Activated T-cell treated with anti-CD3 and anti-CD28 coated beads, Interleukin-2, amount 50 U/mL, for 1 hour (primary cell): ENCODE data around the gene KNCN.
A peak's percentile ranks its signal among the peaks of the same experiment; 100 is the strongest.

Source experiments
- DNase-seq: peaks from one replicate; pipeline ENCODE4 v3.0.0-alpha.2; 2020

The KNCN gene

DNA sequence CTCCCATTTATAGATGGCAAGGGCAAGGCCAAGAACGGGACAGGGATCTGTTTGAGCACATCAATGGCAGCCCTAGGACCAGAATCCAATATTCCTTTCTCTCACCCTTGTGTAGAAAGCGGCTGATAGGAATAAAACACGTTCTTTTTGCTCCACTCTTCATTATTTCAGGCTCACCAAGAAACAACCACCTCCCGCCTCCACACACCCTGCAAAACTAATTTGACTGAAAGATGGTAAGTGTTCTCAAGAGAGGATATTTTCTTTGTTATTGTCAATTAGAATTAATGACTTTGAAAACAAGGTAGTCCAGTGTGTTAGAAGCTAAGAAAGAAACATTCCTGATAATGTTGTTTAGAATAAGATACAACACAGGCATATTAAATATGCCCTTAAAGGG is 11.9 kb upstream of the KNCN start:
- no peak for DNase-seq

DNA sequence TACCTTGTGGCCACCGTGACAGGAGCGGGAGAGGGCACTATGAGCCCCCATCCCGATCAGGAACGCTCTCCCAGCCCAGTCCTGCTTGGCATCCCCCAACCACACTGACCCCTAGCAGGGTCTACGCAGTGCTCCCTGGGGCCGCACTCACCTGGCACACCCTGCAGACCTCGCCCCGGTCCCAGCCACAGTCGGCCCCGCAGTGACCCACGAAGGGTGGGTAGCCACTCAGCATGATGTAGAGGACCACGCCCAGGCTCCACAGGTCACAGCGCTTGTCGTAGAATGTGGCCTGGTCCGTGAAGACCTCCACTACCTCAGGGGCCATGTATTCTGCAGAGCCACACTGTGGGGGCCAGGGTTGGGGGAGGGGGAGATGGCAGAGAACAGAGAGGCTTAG is 11.1 kb upstream of the KNCN start:
- no peak for DNase-seq

GRCh38 chr1:46558966-46559365 is 7.5 kb upstream of the KNCN start:
- DNase-seq = no peak

- DNase-seq = no peak
Measured at GRCh38 chr1:46558141-46558963, 6.9 kb upstream of the KNCN start.

DNA sequence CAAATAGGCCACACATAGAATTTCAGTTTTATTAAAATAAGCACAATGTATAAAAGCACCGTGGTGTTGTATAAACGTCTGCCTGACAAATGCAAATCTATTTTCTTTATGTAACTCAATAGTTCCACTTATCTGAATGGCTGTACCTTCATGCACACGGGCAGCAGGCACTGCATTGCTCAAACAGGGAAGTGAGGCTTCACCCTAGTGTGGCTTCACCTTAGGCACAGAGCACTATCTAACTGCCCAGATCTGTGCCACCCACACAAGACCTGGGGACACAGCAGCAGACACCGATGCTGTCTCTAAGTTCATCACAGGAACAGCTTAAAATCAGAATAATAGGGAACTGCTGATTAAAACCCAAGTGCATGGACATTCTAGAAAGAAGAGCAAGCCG is 6.0 kb upstream of the KNCN start:
- DNase-seq = no peak

DNA sequence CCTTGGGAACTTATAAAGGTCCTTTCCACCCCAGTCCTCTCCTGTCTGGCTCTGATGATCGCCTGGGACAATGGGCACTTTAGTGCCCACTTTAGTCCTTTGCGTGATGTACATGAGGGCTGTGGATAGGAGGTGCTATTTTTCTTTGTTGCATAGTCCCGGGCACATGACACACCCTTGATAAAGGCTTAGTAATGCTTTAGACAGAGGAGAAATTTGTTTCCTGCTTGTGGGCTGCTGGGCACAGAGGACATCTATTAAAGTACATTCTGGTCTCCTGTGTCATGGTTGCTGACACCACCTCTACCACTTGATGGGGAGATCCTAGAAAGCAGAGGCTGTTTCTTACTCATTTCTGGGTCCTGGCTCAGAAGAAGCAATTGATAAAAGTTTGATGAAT is 5.4 kb upstream of the KNCN start:
- no peak for DNase-seq

DNA sequence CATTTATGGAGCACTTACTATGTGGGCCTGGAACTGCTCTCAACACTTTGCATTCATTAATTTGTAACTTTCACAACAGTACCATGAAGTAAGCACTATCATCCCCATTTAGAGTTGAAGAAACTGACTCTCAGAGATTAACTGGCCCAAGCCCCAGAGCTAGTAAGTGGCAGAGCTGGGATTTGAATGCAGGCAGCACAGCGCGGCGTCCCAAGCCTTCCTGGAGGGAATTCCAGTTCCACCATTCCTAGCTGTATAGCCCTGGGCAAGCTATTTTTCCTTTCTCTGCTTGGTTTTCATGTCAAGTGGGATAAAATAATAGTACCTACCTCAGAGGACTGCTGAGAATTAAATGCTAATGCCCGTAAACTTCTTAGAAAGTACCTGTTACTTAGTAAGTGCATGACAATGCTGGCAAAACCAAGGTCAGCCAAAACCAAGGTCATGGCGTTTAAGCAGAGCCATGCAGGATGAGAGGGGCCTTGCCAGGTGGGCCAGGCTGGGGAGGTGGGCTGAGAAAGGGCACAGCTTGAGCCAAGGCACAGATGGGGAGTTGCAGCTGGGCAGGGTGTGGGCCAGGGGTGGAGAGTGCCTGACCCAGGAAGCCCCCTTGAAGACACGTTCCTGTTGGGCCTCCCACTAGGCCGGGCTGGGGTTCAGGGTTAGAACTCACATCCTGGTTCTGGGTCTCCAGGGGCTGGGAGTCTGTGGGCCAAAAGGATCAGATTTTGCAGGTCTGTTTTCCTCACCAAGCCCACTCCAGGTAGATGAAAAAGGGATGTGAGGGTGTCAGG is 4.6 kb upstream of the KNCN start:
- no peak for DNase-seq

DNA sequence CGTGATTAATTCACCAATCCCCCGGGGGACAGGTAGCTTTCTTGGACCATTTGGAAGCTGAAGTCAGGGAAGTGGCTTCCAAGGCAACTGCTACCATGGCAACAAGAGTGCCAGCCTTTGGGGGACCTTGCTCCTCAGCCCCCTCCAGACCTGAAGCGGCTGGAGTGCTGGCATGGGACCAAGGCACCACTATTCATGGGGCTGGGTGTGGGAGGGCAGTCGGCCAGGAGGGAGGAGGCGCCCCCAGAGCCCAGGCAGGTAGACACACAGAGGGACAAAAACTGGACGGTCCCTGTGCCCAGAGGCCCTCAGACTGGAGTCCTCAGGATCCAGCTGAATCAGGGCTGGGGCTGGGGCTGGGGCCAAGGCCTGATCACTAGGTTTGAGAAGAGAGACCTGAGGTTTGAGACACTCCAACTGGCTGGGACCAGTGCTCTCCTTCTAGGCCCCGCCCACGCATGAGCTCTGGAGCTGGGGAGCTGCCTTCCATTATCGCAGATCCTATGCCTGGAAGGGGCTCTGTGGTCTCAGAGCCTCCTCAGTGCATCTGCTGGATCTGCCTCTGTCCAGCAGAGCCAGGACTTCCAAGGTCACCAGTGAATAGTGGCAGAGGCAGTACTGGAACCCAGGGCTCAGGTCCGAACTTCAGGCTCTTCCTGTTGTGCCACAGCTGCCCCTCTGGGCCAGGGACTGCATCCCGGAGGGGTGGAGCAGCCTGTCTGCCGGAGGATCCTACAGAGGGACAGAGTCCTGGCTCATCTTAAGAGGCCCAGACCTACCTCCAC is 3.3 kb upstream of the KNCN start:
- DNase-seq = no peak

GRCh38 chr1:46554236-46554596 is 2.8 kb upstream of the KNCN start:
- no peak for DNase-seq

GRCh38 chr1:46553506-46553905 is 2.1 kb upstream of the KNCN start:
- no peak for DNase-seq

- DNase-seq = no peak
Measured at GRCh38 chr1:46552357-46553237, 1.1 kb upstream of the KNCN start.

- DNase-seq = no peak
Measured at GRCh38 chr1:46550751-46551231, 656 bp downstream of the KNCN start.

DNA sequence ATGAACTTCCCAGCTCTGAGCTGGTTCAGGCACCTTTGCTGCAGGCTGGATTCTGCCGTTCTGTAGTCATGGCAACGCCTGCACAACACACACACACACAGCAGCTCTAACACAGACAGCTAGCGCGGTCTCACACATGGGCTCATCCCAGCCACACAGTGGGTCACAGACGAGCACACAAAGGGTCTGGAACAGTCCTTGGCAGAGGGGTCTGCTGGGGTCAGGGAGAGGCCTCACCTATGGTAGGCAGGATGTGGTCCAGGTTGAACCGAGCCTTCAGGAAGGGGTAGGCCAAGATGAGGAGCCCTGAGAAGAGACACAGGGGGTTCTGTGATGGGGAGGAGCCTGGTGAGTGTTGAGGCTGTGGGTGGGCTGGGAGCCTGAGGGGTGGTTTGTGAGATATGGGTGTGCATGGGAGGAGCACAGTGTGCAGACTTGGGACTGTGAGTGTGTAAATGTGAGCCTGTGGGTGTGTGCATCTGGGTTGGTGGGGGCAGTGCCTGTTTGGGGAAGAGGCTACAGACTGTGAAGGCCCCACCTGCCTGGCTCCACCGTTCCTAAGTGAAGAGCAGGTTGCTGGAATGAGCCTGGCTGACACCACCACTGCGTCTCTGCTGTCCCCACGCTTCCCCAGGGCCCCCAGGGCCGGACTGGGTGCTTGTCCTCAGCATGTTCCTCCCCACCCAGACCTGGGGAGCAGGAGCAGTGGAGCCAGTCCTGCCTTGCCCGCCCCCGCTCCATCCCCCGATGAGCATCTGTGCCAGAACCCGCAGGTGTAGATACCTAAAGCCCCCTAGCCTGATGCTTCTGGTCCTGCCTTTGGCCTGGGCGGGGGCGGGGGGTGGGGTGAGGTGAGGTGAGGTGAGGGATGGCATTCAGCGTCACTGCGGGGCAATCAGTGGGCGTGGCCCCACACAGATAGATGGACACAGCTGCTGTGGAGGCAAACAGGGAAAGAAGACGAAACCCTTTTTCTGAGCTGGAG is 1.5 kb downstream of the KNCN start:
- peak; percentile 56 for DNase-seq

DNA sequence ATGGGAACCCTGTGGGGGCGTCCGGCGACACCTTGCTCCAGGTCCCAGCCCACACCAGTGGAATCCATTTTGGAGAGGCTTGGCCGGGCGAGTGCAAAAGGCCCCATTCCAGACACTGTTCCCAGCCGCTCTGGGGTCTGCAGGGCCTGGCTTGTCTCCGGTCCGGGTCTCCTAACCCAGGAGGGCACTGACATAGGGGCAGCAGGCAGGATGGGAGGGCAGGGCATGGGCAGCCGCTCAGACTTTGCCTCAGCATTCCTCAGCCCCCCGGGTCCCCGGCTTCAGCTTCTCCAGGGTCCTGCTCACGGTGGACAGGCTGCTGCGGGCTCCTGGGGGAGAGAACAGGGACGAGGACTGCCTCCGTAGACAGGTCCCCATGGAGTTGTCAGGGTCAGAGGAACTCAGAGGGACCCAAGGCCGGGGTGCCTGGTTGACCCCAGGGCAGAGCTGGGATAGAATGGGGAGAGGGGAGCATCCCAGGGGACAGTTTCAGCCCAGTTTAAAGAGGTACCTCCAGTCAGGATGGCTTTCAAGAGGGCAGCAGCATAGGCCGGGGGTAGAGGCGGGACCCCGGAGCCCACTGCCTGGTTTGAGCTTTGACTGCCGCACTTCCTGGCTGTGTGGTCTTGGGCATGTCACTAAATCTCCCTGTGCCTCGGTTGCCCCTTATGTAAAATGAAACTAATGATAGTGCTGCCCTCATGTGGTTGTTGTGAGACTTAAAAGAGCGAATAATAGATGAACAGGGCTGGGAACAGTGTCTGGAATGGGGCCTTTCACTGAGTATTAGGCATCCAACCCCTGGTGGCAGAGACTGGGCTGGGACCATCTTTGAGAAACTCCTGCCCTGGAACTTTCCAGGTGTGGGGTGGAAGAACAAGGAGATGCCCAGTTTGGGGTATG is 3.7 kb downstream of the KNCN start:
- DNase-seq = no peak

DNA sequence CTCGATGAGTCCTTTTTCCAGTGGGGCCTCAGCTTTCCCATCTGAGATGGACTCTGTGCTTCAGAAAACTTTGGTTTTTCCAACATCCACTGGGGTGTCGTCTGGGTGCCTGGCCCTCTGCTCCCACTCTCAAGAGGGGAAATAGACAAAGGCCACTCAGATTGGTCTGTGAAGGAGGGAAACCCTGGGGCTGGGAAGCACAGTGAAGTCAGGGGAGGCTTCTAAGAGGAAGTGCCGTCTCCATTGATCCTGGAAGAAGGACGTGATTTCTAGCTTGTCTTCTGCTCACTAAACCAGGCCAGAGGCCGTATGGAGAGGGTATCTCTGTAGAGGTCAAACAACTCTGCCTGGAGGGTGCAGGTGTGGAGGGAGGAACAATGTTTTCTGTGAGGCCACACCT is 5.2 kb downstream of the KNCN start:
- DNase-seq = no peak

- no peak for DNase-seq
Measured at GRCh38 chr1:46545784-46546183, 5.7 kb downstream of the KNCN start.

- no peak for DNase-seq
Measured at GRCh38 chr1:46544561-46545240, 6.7 kb downstream of the KNCN start.

GRCh38 chr1:46543761-46544560 is 7.5 kb downstream of the KNCN start:
- DNase-seq = no peak

DNA sequence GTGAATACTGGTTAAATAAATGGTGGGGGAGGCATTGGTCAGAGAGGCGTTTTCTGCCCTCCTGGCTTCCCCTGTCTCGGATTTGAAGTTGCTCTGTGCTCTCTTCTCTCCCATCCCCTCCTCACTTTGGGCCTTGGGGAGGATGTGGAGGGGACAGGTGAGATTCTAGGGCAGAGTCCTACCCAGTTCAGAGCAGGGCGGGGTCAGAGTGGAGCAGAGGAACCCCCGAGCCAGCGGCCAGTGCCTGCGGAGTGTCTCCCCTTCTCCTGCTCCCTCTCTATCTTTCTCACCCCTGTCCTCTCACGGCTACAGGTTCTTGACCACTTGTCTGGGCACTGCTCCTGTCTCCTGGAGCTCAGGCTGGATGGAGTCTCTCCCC is 8.1 kb downstream of the KNCN start:
- no peak for DNase-seq
